MCF 10A (cell line): Measurements from ENCODE around the gene S100PBP. TPM values are rescaled to one million over a fixed set of nuclear protein-coding genes. Genes with fewer than 3 reads are reported as not detected.

Experiments
- BruUV-seq: library from RNA; stranded (reverse); fragments of 400-500 nt; replicated peaks from 2 replicates; lab custom pipeline; 2021; lab: Mats Ljungman, UMichigan
- CTCF ChIA-PET: fragments of 300-600 bp; sonication (Branson Sonifier 250); formaldehyde crosslinking; extraction: SDS; loops from one replicate; lab custom pipeline; 2021; ENCODE audit warnings: antibody characterized with exemption, inconsistent platforms; lab: Yijun Ruan, JAX
- POLR2A ChIA-PET: fragments of 300-600, 350-650 bp; sonication (Branson Sonifier 250); formaldehyde crosslinking; extraction: SDS; loops from one replicate; lab custom pipeline; 2020; ENCODE audit warnings: antibody characterized with exemption, inconsistent platforms; lab: Yijun Ruan, JAX
- DNase-seq: peaks from one replicate; pipeline ENCODE4 v3.0.0-alpha.2; 2018; ENCODE audit not compliant: unreplicated experiment
- H3K27ac Mint-ChIP-seq: one replicate; pipeline ENCODE4 v1.8.0; 2022; ENCODE audit warnings: mild to moderate bottlenecking, low read depth, mixed read lengths; ENCODE audit not compliant: unreplicated experiment
- H3K27me3 Mint-ChIP-seq: one replicate; pipeline ENCODE4 v1.8.0; 2022; ENCODE audit warnings: mixed read lengths; ENCODE audit not compliant: insufficient read depth, unreplicated experiment
- H3K36me3 Mint-ChIP-seq: one replicate; pipeline ENCODE4 v1.8.0; 2022; ENCODE audit warnings: mild to moderate bottlenecking, moderate library complexity, mixed read lengths; ENCODE audit not compliant: insufficient read depth, unreplicated experiment
- H3K4me1 Mint-ChIP-seq: one replicate; pipeline ENCODE4 v1.8.0; 2022; ENCODE audit warnings: mixed read lengths; ENCODE audit not compliant: insufficient read depth, unreplicated experiment
- H3K4me3 Mint-ChIP-seq: one replicate; pipeline ENCODE4 v1.8.0; 2022; ENCODE audit warnings: mild to moderate bottlenecking, moderate library complexity, mixed read lengths; ENCODE audit not compliant: unreplicated experiment
- H3K9me3 Mint-ChIP-seq: one replicate; pipeline ENCODE4 v1.8.0; 2022; ENCODE audit warnings: mixed read lengths; ENCODE audit not compliant: unreplicated experiment
- intact Hi-C: fragments of 100-400 bp; cut with micrococcal nuclease; formaldehyde crosslinking; loops from 2 replicates; pipeline ENCODE4 v1.14.1; 2022
- total RNA-seq: library from RNA; stranded (reverse); gene quantifications from 2 replicates; pipeline ENCODE4 v1.2.3, GENCODE V29; 2022
- TF ChIP-seq, protein P1 (sequence below): fragments of 200-600 bp; IDR thresholded peaks from one replicate; pipeline ENCODE4 v1.8.0; 2022; ENCODE audit warnings: antibody characterized with exemption, mild to moderate bottlenecking; ENCODE audit not compliant: unreplicated experiment

The S100PBP gene
- total RNA-seq, 1 experiment from 2014 or later, result 24.4 TPM

DNA sequence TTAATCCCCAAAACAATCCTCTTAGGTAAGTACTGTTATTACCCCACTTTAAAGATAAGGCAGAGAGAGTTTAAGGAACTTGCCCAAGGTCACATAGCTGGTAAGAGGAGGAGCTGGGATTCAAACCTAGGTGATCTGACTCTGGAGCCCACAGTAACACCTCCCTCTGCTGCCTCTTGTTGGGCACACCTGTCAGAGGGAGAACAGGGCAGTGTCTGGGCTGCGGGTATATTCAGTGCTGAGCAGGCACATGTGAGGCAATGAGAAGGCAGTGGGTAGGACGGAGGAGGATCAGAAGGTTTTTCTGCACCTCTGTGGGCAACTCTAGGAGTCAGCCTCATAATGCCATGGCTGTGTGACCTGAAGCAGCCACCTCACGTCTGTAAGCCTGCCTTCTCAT is 70.7 kb downstream of the S100PBP start:
- no peaks in the 10 kb centered on the region for H3K9me3 Mint-ChIP-seq
- H3K27me3 Mint-ChIP-seq, result peaks cover 74% of the 10 kb centered on the region
- no peaks in the 10 kb centered on the region for H3K36me3 Mint-ChIP-seq
- no peak for DNase-seq
- no peaks in the 10 kb centered on the region for H3K4me1 Mint-ChIP-seq
- H3K4me3 Mint-ChIP-seq, result no peak overlapping the region
- CTCF ChIA-PET, result interaction anchor here (0.9 kb wide), 1 partner anchor 15 kb away, joined by 3 read pairs; no protein-coding TSS in a partner anchor
- TF ChIP-seq, protein P1, sequence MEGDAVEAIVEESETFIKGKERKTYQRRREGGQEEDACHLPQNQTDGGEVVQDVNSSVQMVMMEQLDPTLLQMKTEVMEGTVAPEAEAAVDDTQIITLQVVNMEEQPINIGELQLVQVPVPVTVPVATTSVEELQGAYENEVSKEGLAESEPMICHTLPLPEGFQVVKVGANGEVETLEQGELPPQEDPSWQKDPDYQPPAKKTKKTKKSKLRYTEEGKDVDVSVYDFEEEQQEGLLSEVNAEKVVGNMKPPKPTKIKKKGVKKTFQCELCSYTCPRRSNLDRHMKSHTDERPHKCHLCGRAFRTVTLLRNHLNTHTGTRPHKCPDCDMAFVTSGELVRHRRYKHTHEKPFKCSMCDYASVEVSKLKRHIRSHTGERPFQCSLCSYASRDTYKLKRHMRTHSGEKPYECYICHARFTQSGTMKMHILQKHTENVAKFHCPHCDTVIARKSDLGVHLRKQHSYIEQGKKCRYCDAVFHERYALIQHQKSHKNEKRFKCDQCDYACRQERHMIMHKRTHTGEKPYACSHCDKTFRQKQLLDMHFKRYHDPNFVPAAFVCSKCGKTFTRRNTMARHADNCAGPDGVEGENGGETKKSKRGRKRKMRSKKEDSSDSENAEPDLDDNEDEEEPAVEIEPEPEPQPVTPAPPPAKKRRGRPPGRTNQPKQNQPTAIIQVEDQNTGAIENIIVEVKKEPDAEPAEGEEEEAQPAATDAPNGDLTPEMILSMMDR, result no peak
- H3K27ac Mint-ChIP-seq, result no peak overlapping the region
- intact Hi-C loops, result no loop called here
- BruUV-seq, result no TSS peak
- POLR2A ChIA-PET, result no interaction called here

DNA sequence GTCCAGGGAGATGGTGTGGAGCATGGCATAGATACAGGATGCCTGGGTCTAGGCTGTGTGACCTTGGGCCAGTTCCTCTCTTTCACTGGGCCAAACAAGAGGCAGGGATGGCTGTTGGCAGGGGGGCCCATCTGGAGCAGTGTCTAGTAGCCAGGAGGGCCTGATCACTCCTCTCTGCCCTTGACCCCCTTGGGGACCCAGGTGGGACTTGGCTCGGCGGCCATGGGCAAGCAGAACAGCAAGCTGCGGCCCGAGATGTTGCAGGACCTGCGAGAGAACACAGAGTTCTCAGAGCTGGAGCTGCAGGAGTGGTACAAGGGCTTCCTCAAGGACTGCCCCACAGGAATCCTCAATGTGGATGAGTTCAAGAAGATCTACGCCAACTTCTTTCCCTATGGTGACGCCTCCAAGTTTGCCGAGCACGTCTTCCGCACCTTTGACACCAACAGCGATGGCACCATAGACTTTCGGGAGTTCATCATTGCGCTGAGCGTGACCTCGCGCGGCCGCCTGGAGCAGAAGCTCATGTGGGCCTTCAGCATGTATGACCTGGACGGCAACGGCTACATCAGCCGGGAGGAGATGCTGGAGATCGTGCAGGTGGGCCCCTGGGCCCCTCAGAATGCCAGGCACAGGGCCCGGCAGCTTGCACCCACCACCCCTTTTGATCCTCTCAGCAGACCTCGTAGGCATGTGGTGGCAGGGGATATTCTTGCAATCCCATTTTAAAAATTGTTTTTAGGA is 71.4 kb downstream of the S100PBP start:
- Mint-ChIP-seq H3K4me3 (no peak overlapping the region), H3K4me1 (no peaks in the 10 kb centered on the region), H3K9me3 (no peaks in the 10 kb centered on the region), H3K27me3 (peaks cover 73% of the 10 kb centered on the region), H3K36me3 (no peaks in the 10 kb centered on the region), H3K27ac (no peak overlapping the region)
- intact Hi-C loops, result no loop called here
- CTCF ChIA-PET, result interaction anchor here (0.6 to 0.9 kb wide), 3 partner anchors 16 to 369 kb away, joined by 3 read pairs; no protein-coding TSS in a partner anchor
- no TSS peak for BruUV-seq
- TF ChIP-seq, protein P1, result no peak
- no peak for DNase-seq
- POLR2A ChIA-PET, result no interaction called here

DNA sequence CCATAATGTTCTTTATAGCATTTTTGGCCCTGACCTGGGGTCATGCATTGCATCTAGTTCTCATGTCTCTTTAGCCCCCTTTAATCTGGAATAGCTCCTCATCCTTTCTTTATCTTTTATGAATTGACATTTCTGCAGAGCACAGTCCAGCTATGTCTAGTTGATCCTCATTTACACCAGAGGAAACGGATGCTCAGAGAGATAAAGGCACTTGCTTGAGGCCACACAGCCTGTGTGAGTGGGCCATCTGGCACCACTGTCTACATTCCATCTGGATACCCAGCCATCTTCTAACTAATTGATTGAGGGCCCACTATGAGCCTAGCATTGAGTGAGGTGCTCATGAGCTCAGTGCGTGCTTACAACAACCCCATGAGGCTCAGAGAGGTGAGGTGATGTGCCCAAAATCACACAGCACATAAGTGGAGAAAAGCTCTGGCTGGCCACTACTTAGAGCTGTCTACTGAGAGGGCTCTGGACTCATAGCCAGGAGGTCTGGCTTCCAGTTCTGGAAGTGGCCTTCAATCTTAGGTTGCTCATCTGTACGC is 72.4 kb downstream of the S100PBP start:
- no peak overlapping the region for H3K4me3 Mint-ChIP-seq
- BruUV-seq, result no TSS peak
- TF ChIP-seq, protein P1, result no peak
- no peaks in the 10 kb centered on the region for H3K36me3 Mint-ChIP-seq
- ChIA-PET CTCF (interaction anchor here (0.6 to 1.0 kb wide), 4 partner anchors 11 to 370 kb away, joined by 3 to 4 read pairs (median 3); no protein-coding TSS in a partner anchor), POLR2A (interaction anchor here (0.6 kb wide), 1 partner anchor 196 kb away, joined by 3 read pairs; no protein-coding TSS in a partner anchor)
- intact Hi-C loops, result no loop called here
- H3K27me3 Mint-ChIP-seq, result peaks cover 66% of the 10 kb centered on the region
- no peak for DNase-seq
- no peak overlapping the region for H3K27ac Mint-ChIP-seq
- no peaks in the 10 kb centered on the region for H3K4me1 Mint-ChIP-seq
- no peaks in the 10 kb centered on the region for H3K9me3 Mint-ChIP-seq

DNA sequence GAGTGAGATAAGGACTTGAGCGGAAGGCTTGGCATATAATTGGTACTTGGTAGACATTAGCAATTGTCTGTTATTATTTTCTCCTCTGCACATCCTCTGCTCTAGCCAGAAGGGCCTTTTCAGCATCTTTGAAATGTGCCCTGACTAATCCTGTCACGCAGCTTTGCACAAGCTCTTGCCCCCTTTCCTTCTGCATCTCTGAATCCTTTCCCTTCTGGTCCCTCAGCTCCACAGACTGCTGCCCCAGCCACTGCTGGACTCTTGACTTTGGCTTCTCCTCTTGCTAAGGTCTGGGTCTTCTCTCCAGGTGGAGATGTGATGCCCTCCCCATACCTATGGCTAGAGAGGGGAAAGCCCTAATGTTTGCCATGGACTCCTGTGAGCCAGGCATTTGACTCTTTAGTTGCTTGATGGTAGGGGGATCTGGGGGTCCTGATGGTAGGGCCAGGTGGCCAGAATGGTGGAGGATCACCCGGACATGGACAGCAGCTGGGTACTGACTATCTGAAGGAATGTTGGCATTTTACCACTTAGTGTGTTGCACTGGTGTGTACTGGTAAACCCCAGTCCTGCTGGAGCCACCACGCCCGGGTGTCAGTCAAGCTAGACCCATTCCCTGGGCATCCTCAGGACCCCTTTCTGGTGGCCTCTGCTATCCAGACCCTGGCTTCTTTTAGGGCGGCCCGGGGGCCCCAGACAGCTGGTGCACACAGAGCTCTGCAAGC is 73.2 kb downstream of the S100PBP start:
- peaks cover 57% of the 10 kb centered on the region for H3K27me3 Mint-ChIP-seq
- CTCF ChIA-PET, result interaction anchor here (0.7 to 1.0 kb wide), 2 partner anchors 196 to 394 kb away, joined by 3 to 4 read pairs; no protein-coding TSS in a partner anchor
- no peaks in the 10 kb centered on the region for H3K36me3 Mint-ChIP-seq
- POLR2A ChIA-PET, result interaction anchor here (0.6 kb wide), 1 partner anchor 197 kb away, joined by 3 read pairs; no protein-coding TSS in a partner anchor
- TF ChIP-seq, protein P1, result no peak
- no peaks in the 10 kb centered on the region for H3K4me1 Mint-ChIP-seq
- no TSS peak for BruUV-seq
- no peak overlapping the region for H3K27ac Mint-ChIP-seq
- no peak overlapping the region for H3K4me3 Mint-ChIP-seq
- intact Hi-C loops, result no loop called here
- no peak for DNase-seq
- no peaks in the 10 kb centered on the region for H3K9me3 Mint-ChIP-seq
